Urinary bladder (tissue), 4 donors: ENCODE results near the gene CCL11. TPM values are rescaled to one million over a fixed set of nuclear protein-coding genes. Genes with fewer than 3 reads are reported as not detected.

ENCODE experiments used
- DNase-seq: peaks from one replicate; pipeline ENCODE4 v3.0.0-alpha.2; 2015; ENCODE audit errors: extremely low spot score
- H3K27ac ChIP-seq: one replicate; pipeline ENCODE4 v1.5.1; 2013; ENCODE audit warnings: low read depth, mild to moderate bottlenecking, moderate library complexity
- H3K36me3 ChIP-seq: one replicate; pipeline ENCODE4 v1.6.1; 2013; ENCODE audit warnings: mild to moderate bottlenecking, moderate library complexity; ENCODE audit not compliant: insufficient read depth
- H3K4me1 ChIP-seq: one replicate; pipeline ENCODE4 v1.6.1; 2013; ENCODE audit warnings: mild to moderate bottlenecking, moderate library complexity; ENCODE audit not compliant: insufficient read depth
- H3K4me3 ChIP-seq: one replicate; pipeline ENCODE4 v1.5.1; 2013; ENCODE audit warnings: low read depth, low read length
- WGBS: extraction: QIAGEN DNeasy Blood & Tissue Kit; methylation state at CpG from one replicate; pipeline ENCODE4 v1.1.7; 2013; 5-methylcytosine and 5-hydroxymethylcytosine counted together
- polyA plus RNA-seq: library from polyadenylated mRNA; stranded (reverse); fragments of 200-250 nt; gene quantifications from one replicate; pipeline ENCODE4 v1.2.3, GENCODE V29; 2013
- total RNA-seq: library from RNA; depleted of rRNA; stranded (reverse); fragments of >200 nt; gene quantifications from one replicate; pipeline ENCODE4 v1.2.3, GENCODE V29; 2014
- donor health status: healthy with polysubstance abuse.
- donor health status: healthy.

CCL11 gene
- total RNA-seq (1.7 TPM), polyA plus RNA-seq (0.29 TPM)

GRCh38 chr17:34285286-34285792, at the start of gene CCL11:
Gene CCL11 (plus strand): TSS chr17:34285742. CDS start chr17:34285809, 67 bp downstream.
- peak; percentile 33 for DNase-seq
- Histone ChIP-seq H3K36me3 (no peaks in the 10 kb centered on the region), H3K27ac (no peak within 1 kb of the TSS), H3K4me1 (no peaks in the 10 kb centered on the region), H3K4me3 (no peak within 1 kb of the TSS)
- WGBS = 47% methylated on average over 4 of the region's 4 CpGs

GRCh38 chr17:34236281-34236892, 49.2 kb upstream of the CCL11 start:
- Histone ChIP-seq H3K4me1 (no peaks in the 10 kb centered on the region), H3K4me3 (no peak overlapping the region), H3K27ac (no peak overlapping the region), H3K36me3 (no peaks in the 10 kb centered on the region)
- DNase-seq = no peak
- 84% methylated on average over 6 of the region's 6 CpGs for WGBS

GRCh38 chr17:34237458-34237857, 48.1 kb upstream of the CCL11 start:
- H3K4me1 ChIP-seq = no peaks in the 10 kb centered on the region
- H3K36me3 ChIP-seq = no peaks in the 10 kb centered on the region
- 93% methylated on average over 3 of the region's 3 CpGs for WGBS
- no peak overlapping the region for H3K4me3 ChIP-seq
- DNase-seq = no peak
- no peak overlapping the region for H3K27ac ChIP-seq

- no peak for DNase-seq
- H3K4me3 ChIP-seq = no peak overlapping the region
- no peaks in the 10 kb centered on the region for H3K36me3 ChIP-seq
- no peak overlapping the region for H3K27ac ChIP-seq
- H3K4me1 ChIP-seq = no peaks in the 10 kb centered on the region
- WGBS = 12% methylated on average over 4 of the region's 4 CpGs
Measured at GRCh38 chr17:34241062-34241461, 44.5 kb upstream of the CCL11 start.

GRCh38 chr17:34242587-34243363, 42.8 kb upstream of the CCL11 start:
- H3K4me1 ChIP-seq = no peaks in the 10 kb centered on the region
- no peak for DNase-seq
- H3K27ac ChIP-seq = no peak overlapping the region
- H3K36me3 ChIP-seq = no peaks in the 10 kb centered on the region
- WGBS = 77% methylated on average over 8 of the region's 8 CpGs
- H3K4me3 ChIP-seq = no peak overlapping the region

- no peaks in the 10 kb centered on the region for H3K36me3 ChIP-seq
- no peak for DNase-seq
- no peak overlapping the region for H3K27ac ChIP-seq
- no peaks in the 10 kb centered on the region for H3K4me1 ChIP-seq
- WGBS = 80% methylated on average over 7 of the region's 7 CpGs
- no peak overlapping the region for H3K4me3 ChIP-seq
Measured at GRCh38 chr17:34243364-34244320, 41.9 kb upstream of the CCL11 start.

- no peak for DNase-seq
- Histone ChIP-seq H3K36me3 (no peaks in the 10 kb centered on the region), H3K4me1 (no peaks in the 10 kb centered on the region), H3K4me3 (no peak overlapping the region), H3K27ac (no peak overlapping the region)
- 67% methylated on average over 6 of the region's 6 CpGs for WGBS
Measured at GRCh38 chr17:34245351-34245905, 40.1 kb upstream of the CCL11 start.

- H3K4me1 ChIP-seq = no peaks in the 10 kb centered on the region
- H3K4me3 ChIP-seq = no peak overlapping the region
- no peak overlapping the region for H3K27ac ChIP-seq
- 90% methylated on average over 1 of the region's 1 CpG for WGBS
- H3K36me3 ChIP-seq = no peaks in the 10 kb centered on the region
- DNase-seq = no peak
Measured at GRCh38 chr17:34246446-34246845, 39.1 kb upstream of the CCL11 start.

GRCh38 chr17:34246881-34247280, 38.7 kb upstream of the CCL11 start:
- H3K36me3 ChIP-seq = no peaks in the 10 kb centered on the region
- no peak for DNase-seq
- no peaks in the 10 kb centered on the region for H3K4me1 ChIP-seq
- H3K4me3 ChIP-seq = no peak overlapping the region
- WGBS = 84% methylated on average over 3 of the region's 3 CpGs
- no peak overlapping the region for H3K27ac ChIP-seq

GRCh38 chr17:34248511-34249024, 37.0 kb upstream of the CCL11 start:
- Histone ChIP-seq H3K27ac (no peak overlapping the region), H3K4me3 (no peak overlapping the region), H3K4me1 (no peaks in the 10 kb centered on the region), H3K36me3 (no peaks in the 10 kb centered on the region)
- WGBS = 48% methylated on average over 6 of the region's 6 CpGs
- no peak for DNase-seq

GRCh38 chr17:34249061-34249460, 36.5 kb upstream of the CCL11 start:
- H3K4me1 ChIP-seq = no peaks in the 10 kb centered on the region
- H3K27ac ChIP-seq = no peak overlapping the region
- no peak for DNase-seq
- no peaks in the 10 kb centered on the region for H3K36me3 ChIP-seq
- WGBS = 84% methylated on average over 1 of the region's 1 CpG
- no peak overlapping the region for H3K4me3 ChIP-seq

GRCh38 chr17:34249478-34249877, 36.1 kb upstream of the CCL11 start:
- no peaks in the 10 kb centered on the region for H3K4me1 ChIP-seq
- DNase-seq = no peak
- no peak overlapping the region for H3K27ac ChIP-seq
- WGBS = 78% methylated on average over 1 of the region's 1 CpG
- H3K4me3 ChIP-seq = no peak overlapping the region
- H3K36me3 ChIP-seq = no peaks in the 10 kb centered on the region

GRCh38 chr17:34251186-34251585, 34.4 kb upstream of the CCL11 start:
- DNase-seq = no peak
- Histone ChIP-seq H3K36me3 (no peaks in the 10 kb centered on the region), H3K27ac (no peak overlapping the region), H3K4me3 (no peak overlapping the region), H3K4me1 (no peaks in the 10 kb centered on the region)
- WGBS = 91% methylated on average over 3 of the region's 3 CpGs
